Kidney tubule cell (primary cell): Measurements from ENCODE around the gene PCED1B.
"Not testable (repeated sequence)": the region's sequence is repeated elsewhere in the genome, so short reads cannot be mapped to it uniquely, and the experiment has no call there.

Experiments
- DNase-seq: peaks from one replicate; pipeline ENCODE4 v3.0.0-alpha.2; 2018; ENCODE audit warnings: low spot score

PCED1B gene

GRCh38 chr12:47091009-47091408 lies 11.6 kb downstream of the PCED1B start:
- no peak for DNase-seq

- peak; percentile 91 for DNase-seq
Observed at GRCh38 chr12:47094804-47095203, 15.4 kb downstream of the PCED1B start.

GRCh38 chr12:47095446-47096236 lies 16.2 kb downstream of the PCED1B start:
- DNase-seq, result peak; percentile 93

- DNase-seq, result peak; percentile 25
Observed at GRCh38 chr12:47097276-47097896, 18.0 kb downstream of the PCED1B start.

GRCh38 chr12:47098099-47098498 lies 18.7 kb downstream of the PCED1B start:
- DNase-seq, result no peak

- DNase-seq, result no peak
Observed at GRCh38 chr12:47099610-47100009, 20.2 kb downstream of the PCED1B start.

GRCh38 chr12:47100160-47100559 lies 20.7 kb downstream of the PCED1B start:
- no peak for DNase-seq

GRCh38 chr12:47102406-47102805 lies 23.0 kb downstream of the PCED1B start:
- peak; percentile 26 for DNase-seq

GRCh38 chr12:47102845-47103651 lies 23.6 kb downstream of the PCED1B start:
- DNase-seq, result peak; percentile 83

GRCh38 chr12:47105914-47106674 lies 26.7 kb downstream of the PCED1B start:
- no peak for DNase-seq

GRCh38 chr12:47107446-47107845 lies 28.0 kb downstream of the PCED1B start:
- DNase-seq, result no peak

GRCh38 chr12:47107926-47108325 lies 28.5 kb downstream of the PCED1B start:
- DNase-seq, result peak; percentile 42

- no peak for DNase-seq
Observed at GRCh38 chr12:47110011-47110541, 30.7 kb downstream of the PCED1B start.

GRCh38 chr12:47110718-47111391 lies 31.4 kb downstream of the PCED1B start:
- no peak for DNase-seq

- DNase-seq, result no peak
Observed at GRCh38 chr12:47111392-47111778, 32.0 kb downstream of the PCED1B start.

- no peak for DNase-seq
Observed at GRCh38 chr12:47111854-47112253, 32.4 kb downstream of the PCED1B start.

GRCh38 chr12:47112679-47113078 lies 33.3 kb downstream of the PCED1B start:
- no peak for DNase-seq

GRCh38 chr12:47114481-47114892 lies 35.1 kb downstream of the PCED1B start:
- DNase-seq, result no peak

- DNase-seq, result not testable (repeated sequence)
Observed at GRCh38 chr12:47117305-47117704, 37.9 kb downstream of the PCED1B start.

- DNase-seq, result no peak
Observed at GRCh38 chr12:47120736-47121135, 41.3 kb downstream of the PCED1B start.

GRCh38 chr12:47121146-47121545 lies 41.7 kb downstream of the PCED1B start:
- DNase-seq, result no peak
